ENCODE measurements around the gene MCF2L2. TPM values are rescaled to one million over a fixed set of nuclear protein-coding genes. Genes with fewer than 3 reads are reported as not detected.
"Not testable (repeated sequence)": the region's sequence is repeated elsewhere in the genome, so short reads cannot be mapped to it uniquely, and the experiment has no call there.

Gene MCF2L2
- polyA plus RNA-seq, 12 donors: 0.05 to 0.62 (median 0.38) TPM; not detected in 2

DNA sequence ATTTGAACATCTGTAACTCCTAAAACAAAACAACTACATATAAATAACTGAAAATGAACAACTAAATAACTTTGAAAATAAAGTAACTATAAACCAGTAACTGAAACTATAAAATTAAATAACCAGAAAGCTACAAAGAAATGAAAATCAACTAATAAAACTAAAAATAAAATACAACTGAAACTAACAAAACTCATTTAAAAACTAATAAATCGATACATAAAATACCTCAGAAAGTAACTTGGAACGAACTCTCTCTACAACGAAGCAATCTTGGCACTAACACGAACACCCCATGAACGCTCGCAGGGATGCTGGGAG is 249.9 kb downstream of the MCF2L2 start:
- no peak for DNase-seq

DNA sequence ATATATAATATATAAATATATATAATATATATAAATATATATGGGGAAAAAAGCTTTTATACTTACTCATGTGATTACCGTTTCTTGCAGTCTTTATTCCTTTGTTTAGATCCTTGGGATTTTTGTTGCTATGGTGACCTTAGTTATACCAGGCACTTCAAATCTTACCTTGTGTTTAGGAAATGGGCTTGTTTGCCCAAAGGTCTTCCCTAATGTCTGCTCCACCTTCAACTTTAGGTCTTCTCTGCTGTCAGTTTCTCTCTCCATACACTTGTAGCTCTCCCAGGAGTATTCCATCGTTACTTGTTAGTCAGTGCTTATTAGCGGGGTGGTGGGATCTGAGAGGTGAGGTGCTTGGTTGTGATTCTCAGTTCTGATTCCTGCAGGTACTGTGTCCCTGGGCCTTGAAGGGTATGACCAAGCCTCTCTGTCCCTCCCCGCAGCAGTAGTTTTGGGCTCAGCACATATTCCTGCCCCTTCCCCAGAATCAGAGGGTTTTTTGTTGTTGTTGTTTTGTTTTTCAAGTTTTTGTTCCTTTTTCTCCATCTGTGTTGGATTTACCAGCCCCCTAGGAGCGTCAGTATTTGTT is 256.3 kb downstream of the MCF2L2 start:
- DNase-seq: no peak

DNA sequence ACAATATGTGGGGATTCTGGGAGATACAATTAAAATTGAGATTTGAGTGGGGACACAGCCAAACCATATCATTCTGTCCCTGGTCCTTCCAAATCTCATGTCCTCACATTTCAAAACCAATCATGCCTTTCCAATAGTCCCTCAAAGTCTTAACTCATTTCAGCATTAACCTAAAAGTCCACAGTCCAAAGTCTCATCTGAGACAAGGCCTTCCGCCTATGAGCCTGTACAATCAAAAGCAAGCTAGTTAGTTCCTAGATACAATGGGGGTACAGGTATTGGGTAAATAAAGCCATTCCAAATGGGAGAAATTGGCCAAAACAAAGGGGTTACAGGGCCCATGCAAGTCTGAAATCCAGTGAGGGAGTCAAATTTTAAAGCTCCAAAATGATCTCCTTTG is 260.4 kb downstream of the MCF2L2 start:
- DNase-seq: not testable (repeated sequence)

DNA sequence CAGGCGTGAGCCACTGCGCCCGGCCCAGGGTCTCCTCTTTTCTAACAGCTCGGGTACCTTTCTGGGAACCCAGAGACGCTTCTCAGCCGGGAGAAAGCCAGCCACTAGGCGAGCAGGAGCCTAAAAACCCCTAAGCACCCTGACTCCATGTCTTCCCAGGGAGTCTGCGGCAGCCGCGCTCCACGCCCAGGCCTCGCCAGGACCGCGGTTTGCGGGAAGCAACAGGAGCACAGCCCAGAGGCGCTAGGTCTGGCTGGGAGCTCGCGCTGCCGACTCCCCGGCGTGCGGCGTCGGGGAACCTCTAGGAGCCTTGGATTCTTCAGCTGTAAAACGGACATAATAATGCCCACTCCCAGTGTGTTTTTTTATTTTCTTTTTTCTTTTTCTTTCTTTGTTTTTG is 264.9 kb downstream of the MCF2L2 start:
- no peak for DNase-seq

DNA sequence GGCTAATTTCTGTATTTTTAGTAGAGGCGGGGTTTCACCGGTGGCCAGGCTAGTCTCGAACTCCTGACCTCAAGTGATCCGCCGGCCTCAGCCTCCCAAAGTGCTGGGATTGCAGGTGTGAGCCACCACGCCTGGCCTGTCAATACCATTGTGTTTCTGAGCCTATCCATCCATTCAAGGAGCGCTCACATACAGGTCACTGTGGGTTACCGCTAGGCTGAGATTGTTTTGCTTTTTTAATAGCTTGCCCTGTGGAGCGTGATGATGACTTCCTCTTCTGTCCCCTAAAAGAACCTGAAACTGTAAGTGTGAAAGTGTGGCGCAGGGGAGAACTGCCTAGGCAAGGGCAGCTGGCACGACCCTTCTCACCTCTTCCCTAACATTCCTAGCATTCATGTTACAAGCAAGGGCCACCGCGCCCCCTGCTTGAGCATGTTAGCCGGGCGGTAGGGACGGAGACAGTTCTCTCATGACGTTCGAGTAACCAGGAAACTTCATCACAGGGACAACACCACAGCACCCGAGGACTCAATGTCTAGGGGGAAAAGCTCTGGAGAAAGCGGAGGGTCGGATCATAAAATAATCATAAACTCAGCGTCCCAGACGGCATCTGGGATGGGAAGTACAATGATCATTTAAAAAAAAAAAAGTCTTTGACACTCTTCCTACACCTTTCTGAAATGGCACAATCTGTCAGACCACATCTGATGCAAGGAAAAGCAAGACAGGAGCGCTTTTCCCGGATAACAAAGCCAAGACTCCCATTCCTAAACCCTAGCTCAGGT is 266.7 kb downstream of the MCF2L2 start:
- no peak for DNase-seq

DNA sequence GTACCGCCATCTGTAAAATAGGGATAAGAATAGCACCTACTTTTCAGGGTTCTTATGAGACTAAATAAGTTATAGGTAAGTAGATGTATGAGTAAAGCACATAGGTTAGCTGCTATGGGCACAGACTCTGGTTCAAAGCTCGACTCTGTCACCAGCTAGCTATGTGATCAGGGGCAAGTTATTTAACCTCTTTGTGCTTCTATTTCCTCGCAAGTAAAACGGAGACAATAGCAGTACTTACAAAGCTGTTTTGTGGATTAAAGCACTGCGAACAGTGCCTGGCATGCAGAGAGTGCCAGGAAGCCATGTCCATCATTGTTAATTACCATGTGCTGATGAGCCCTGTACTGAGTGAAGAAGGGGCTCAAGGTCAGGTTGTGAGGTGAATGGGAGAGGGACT is 267.8 kb downstream of the MCF2L2 start:
- no peak for DNase-seq

DNA sequence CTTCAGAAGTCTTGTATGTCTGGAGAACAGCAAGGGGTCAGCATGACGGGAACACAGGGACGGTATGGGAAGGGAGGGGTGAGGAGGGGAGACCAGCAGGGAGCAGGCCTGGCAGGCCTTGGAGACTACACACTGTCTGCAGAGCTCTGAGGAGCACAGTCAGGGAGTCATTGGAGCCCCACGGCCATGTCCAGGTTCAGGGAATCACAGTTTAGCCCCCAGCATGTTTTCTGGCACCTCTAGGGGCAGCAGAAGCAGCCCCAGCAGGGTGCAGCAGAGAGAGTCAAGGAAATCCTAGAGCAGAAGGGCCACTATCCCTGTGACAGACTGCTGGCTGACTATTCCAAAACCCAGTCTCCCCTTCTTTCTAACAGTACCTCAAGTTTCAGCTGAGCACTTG is 269.1 kb downstream of the MCF2L2 start:
- no peak for DNase-seq

GRCh38 chr3:183158551-183159006 is 269.8 kb downstream of the MCF2L2 start:
- no peak for DNase-seq

GRCh38 chr3:183158113-183158512 is 270.3 kb downstream of the MCF2L2 start:
- no peak for DNase-seq

GRCh38 chr3:183156266-183156665 is 272.2 kb downstream of the MCF2L2 start:
- no peak for DNase-seq

DNA sequence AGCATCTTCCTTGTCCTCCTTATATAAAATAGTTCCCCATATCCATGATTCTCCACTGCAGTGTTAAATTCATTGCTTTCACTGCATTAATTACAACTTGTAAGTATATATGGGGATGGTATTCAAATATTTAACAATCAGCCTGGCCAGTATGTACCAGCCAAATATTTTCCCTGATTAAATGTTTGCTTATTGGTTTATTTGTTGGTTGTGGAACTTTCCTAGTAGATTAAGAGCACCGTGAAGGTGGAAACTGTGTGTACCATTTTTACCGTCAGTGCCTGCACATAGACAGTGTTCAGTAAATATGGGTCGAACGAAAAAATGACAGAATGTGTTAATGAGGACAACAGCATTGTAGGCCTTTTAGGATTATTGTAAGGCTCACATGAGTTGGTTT is 272.9 kb downstream of the MCF2L2 start:
- no peak for DNase-seq

GRCh38 chr3:183153210-183153950 is 275.0 kb downstream of the MCF2L2 start:
- DNase-seq: no peak

DNA sequence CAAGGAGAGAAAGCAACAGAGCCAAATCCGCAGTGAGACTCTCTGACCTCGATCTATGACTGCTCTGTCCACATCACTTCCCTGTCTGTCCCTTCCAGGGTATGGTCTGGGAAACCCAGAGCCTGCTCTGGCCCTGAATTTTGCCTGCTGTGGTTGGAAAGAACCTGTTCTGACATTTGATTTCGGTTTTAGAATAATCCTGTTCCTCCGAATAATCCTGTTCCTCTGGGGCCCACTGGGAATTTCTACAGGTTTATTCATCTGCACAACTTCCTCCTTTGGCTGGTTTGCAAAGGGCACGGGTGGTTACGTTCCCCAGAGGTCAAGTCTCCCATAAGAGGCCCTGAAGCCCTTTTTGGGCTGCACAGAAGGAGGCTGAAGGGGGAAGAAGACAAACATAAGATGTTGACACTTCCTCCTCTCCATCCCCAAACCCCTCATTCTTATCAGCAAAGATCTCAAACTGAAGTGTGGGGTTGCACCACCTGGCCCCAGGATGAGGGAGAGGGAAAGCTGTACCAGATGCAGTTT is 276.5 kb downstream of the MCF2L2 start:
- DNase-seq: no peak

DNA sequence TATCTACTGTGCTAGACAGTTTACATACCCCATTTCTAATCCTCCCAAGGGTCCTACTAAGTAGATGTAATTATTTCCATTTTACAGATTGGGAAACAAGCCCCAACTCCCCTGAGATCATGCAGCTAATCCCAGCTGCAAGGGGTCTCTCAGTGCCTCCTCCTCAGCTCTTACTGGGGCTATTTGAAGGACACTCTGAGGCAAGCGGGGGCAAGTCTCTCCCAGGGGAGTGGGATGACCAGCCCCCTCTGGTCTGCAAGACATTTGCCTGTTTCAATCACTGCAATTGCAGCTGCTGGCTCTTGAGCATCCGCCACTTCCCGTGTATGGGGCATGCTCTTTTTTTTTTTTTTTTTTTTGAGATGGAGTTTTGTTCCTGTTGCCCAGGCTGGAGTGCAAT is 277.3 kb downstream of the MCF2L2 start:
- no peak for DNase-seq

DNA sequence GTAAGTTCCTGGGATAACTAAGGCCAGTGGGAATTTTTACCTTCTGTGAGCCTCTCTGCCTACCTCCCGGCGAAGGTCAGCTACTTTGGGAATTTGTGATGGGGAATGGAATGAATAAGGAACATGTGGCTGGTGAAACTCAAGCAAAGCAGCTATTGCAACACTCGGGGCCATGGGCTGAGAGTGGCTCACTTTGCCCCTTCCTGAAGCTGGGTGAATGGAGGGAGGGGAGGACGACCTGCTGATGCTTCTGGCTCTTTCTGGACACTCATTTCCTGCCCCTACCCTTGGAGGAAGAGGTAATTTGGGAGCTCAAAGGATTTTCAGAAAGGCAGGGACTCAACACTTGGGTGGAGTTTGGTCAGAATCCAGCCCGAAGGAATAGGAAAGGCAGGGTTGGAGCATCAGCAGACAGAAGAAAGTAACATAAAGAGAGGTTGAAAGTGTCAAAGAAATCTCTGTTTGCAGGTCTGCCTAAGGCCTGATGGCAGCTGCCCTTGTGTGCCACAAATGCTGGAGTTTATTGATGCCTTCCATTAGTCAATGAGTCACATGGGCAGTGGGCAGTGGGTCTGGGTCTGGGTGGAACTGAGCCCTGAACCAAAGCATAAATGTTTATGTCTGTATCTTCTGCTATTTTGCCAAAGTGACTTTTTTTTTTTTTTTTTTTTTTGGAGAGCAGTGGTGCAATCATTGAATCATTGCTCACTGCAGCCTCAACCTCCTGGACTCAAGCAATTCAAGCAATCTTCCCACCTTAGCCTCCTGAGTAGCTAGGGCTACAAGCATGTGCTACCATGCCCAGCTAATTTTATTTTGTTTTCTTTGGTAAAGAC is 278.3 kb downstream of the MCF2L2 start:
- DNase-seq: no peak

- no peak for DNase-seq
These were observed 280.4 kb downstream of the MCF2L2 start for GRCh38 chr3:183148056-183148455.

GRCh38 chr3:183144363-183144762 is 284.1 kb downstream of the MCF2L2 start:
- DNase-seq: no peak

DNA sequence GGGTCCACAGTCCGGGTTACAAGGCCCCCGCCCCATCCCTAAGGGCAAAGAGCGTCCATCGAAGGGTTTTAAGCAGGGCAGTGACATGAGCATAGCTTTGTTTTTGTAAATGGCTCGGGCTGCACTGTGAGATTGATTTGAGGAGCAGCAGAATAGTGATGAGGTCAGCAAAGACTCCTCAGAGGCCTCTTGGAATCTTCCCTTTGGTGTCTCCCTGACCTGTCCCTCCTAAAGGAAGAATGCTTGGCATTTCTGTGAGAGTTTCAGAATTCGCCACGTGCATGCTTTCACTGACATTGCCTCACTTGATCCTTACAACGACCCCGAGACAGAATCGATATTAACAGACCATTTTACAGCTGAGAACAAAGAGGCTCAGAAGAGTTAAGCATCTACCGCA is 286.2 kb downstream of the MCF2L2 start:
- DNase-seq: no peak

DNA sequence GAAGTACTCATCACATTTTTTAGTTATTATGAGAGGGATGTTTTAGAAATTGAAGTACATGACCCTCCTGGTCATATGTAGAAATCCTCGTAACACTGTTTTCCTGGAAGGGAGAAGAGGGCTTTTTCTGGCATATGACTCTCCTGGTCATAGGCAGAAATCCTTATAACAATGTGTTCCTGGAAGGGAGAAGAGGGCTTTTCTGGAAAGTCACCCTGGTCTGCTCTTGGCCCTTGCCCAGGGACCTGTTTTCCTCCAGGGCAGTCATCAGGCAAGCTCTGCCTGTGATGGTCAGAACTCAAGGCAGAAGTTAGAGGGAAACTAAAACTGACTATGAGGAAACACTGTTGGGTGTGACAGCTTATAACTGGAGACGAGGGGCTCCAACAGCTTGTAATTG is 293.6 kb downstream of the MCF2L2 start:
- DNase-seq: no peak

- DNase-seq: no peak
These were observed 296.0 kb downstream of the MCF2L2 start for GRCh38 chr3:183132409-183132808.

- no peak for DNase-seq
These were observed 296.7 kb downstream of the MCF2L2 start for GRCh38 chr3:183131735-183132134.

GRCh38 chr3:183131186-183131725 is 297.2 kb downstream of the MCF2L2 start:
- DNase-seq: no peak

All from muscle of arm (tissue), 12 donors.